Measurements from ENCODE around the gene WBP2. TPM values are rescaled to one million over a fixed set of nuclear protein-coding genes. Genes with fewer than 3 reads are reported as not detected.

Gene WBP2
- total RNA-seq, 1 experiment from 2014 or later, result 72.3 TPM

DNA sequence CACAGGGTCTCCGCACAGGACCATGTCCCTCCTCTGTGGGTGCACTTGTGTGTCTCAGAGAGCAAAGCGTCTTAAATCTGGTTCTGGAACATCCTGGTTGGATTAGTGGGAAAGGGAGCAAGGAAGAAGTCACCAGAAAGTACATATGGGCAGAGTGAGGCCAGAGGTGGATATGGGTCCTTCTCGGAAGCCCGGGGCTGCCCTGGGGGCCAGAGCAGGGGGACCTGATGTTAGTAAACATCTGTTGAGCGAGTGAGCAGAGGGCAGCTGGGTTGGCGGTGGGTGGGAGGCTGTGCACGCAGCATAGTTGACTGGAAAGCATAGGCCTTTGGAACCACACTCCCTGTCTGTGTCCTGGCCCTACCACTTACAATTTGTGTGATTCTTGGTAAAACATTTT lies 33.6 kb downstream of the WBP2 start:
- ChIA-PET CTCF (no interaction called here), POLR2A (interaction anchor here (1.6 kb wide), 1 partner anchor 41 kb away, joined by 6 read pairs; no protein-coding TSS in a partner anchor)
- no peaks in the 10 kb centered on the region for H3K9me3 ChIP-seq
- Mint-ChIP-seq H3K9me3 (ENCODE audit: unreplicated experiment) (no peaks in the 10 kb centered on the region), H3K27ac (ENCODE audit: unreplicated experiment) (no peak overlapping the region), H3K27me3 (ENCODE audit: insufficient read depth, unreplicated experiment) (no peaks in the 10 kb centered on the region), H3K36me3 (ENCODE audit: insufficient read depth, unreplicated experiment) (peaks cover 11% of the 10 kb centered on the region), H3K4me1 (ENCODE audit: low read depth, unreplicated experiment) (no peaks in the 10 kb centered on the region), H3K4me3 (ENCODE audit: unreplicated experiment) (no peak overlapping the region)
- BruUV-seq (replicated peaks), result no TSS peak
- H3K36me3 ChIP-seq (ENCODE audit: control insufficient read depth, insufficient read depth, low read length), result peaks cover 4% of the 10 kb centered on the region
- no peak for DNase-seq
- H3K4me3 ChIP-seq (ENCODE audit: low read depth, low read length), result no peak overlapping the region
- TF ChIP-seq, protein P1, sequence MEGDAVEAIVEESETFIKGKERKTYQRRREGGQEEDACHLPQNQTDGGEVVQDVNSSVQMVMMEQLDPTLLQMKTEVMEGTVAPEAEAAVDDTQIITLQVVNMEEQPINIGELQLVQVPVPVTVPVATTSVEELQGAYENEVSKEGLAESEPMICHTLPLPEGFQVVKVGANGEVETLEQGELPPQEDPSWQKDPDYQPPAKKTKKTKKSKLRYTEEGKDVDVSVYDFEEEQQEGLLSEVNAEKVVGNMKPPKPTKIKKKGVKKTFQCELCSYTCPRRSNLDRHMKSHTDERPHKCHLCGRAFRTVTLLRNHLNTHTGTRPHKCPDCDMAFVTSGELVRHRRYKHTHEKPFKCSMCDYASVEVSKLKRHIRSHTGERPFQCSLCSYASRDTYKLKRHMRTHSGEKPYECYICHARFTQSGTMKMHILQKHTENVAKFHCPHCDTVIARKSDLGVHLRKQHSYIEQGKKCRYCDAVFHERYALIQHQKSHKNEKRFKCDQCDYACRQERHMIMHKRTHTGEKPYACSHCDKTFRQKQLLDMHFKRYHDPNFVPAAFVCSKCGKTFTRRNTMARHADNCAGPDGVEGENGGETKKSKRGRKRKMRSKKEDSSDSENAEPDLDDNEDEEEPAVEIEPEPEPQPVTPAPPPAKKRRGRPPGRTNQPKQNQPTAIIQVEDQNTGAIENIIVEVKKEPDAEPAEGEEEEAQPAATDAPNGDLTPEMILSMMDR (IDR thresholded peaks at IDR 0.05; ENCODE audit: insufficient read depth in 1 of 2, low read depth in 1 of 2, low read length in 1 of 2, severe bottlenecking in 1 of 2, unreplicated experiment in 1 of 2), result no peak
- H3K4me1 ChIP-seq, result no peaks in the 10 kb centered on the region
- no peaks in the 10 kb centered on the region for H3K27me3 ChIP-seq (replicated peaks; ENCODE audit: control insufficient read depth, insufficient read depth, low read length)
- intact Hi-C loops (cut with micrococcal nuclease; ENCODE audit: unreplicated experiment), result no loop called here

DNA sequence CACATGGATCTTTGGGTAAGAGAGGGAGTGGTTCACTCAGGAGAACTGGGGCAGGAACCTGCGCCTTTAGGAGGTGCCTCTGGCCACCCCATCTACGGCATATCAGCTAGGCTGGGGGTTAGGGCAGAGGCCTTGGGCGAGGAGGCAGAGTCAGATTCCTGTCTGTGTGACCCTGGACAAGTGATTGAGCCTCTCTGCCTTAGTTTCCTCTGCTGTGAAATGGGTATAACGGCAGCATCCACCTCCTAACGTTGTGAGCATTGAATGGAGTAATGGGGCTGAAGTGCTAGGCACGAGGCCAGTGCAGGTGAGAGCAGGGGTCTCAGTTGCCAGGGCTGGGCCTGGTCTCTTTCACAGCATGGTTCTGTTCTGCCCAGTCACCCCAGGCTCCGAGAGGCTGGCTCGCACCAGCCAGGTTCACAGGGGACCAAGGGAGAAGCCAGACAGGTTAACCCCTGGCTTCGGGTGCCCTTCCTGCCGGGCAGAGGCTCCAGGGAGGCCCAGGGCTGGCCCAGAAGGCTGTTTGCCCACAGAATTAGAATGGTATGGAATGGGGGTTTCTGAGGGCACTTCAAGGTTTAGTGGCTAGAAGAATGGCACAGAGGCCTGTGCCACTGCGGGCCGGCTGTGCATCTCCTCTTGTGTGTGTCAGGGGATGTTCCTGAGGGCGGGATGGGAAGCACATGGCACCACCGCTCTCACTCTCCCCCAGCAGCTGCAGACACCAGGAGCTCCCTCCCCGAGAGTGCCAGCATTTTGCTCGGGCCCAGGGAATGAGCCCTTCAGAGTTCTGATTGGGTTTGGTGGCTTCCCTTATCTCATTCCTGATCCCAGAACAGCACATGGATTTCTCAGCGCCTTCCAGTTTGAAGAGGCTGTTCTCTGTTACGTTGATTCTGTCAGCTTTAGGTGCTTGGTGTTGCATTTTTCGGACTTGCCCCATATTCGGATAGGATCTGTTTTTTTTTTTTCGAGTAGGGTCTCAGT lies 34.7 kb downstream of the WBP2 start:
- POLR2A ChIA-PET, result interaction anchor here (1.6 kb wide), 1 partner anchor 40 kb away, joined by 6 read pairs; no protein-coding TSS in a partner anchor
- no peaks in the 10 kb centered on the region for H3K9me3 Mint-ChIP-seq (ENCODE audit: unreplicated experiment)

DNA sequence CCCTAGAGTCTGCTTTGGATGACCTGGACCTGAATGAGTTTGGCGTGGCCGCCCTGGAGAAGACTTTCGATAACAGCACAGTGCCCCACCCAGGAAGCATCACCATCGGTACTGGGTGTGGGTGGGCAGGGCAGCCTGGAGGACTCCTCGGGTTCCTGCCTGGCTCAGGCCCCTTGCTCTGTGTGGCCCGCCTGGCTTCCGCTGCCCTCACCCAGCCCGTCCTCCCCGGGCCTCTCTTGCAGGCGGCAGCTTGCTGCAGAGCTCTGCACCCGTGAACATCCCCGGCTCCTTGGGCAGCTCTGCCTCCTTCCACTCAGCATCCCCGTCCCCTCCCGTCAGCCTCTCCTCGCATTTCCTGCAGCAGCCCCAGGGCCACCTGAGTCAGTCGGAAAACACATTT lies 35.5 kb downstream of the WBP2 start:
- H3K9me3 Mint-ChIP-seq (ENCODE audit: unreplicated experiment), result no peaks in the 10 kb centered on the region
- Histone ChIP-seq H3K9me3 (no peaks in the 10 kb centered on the region), H3K27me3 (replicated peaks; ENCODE audit: control insufficient read depth, insufficient read depth, low read length) (no peaks in the 10 kb centered on the region), H3K4me1 (no peaks in the 10 kb centered on the region), H3K4me3 (ENCODE audit: low read depth, low read length) (no peak overlapping the region), H3K36me3 (ENCODE audit: control insufficient read depth, insufficient read depth, low read length) (peaks cover 6% of the 10 kb centered on the region; the same call in 1 of the 2 replicates)
- TF ChIP-seq, protein P1 (IDR thresholded peaks at IDR 0.05; ENCODE audit: insufficient read depth in 1 of 2, low read depth in 1 of 2, low read length in 1 of 2, severe bottlenecking in 1 of 2, unreplicated experiment in 1 of 2), result no peak
- ChIA-PET CTCF (no interaction called here), POLR2A (no interaction called here)
- DNase-seq, result no peak
- H3K27me3 Mint-ChIP-seq (ENCODE audit: insufficient read depth, unreplicated experiment), result no peaks in the 10 kb centered on the region
- H3K4me1 Mint-ChIP-seq (ENCODE audit: low read depth, unreplicated experiment), result no peaks in the 10 kb centered on the region
- H3K27ac Mint-ChIP-seq (ENCODE audit: unreplicated experiment), result no peak overlapping the region
- no TSS peak for BruUV-seq (replicated peaks)
- H3K4me3 Mint-ChIP-seq (ENCODE audit: unreplicated experiment), result no peak overlapping the region
- intact Hi-C loops (cut with micrococcal nuclease; ENCODE audit: unreplicated experiment), result no loop called here
- peaks cover 11% of the 10 kb centered on the region for H3K36me3 Mint-ChIP-seq (ENCODE audit: insufficient read depth, unreplicated experiment)

More for the DNA sequence above, 34.7 kb downstream of the WBP2 start:
- DNase-seq, result no peak
- Histone ChIP-seq H3K36me3 (ENCODE audit: control insufficient read depth, insufficient read depth, low read length) (peaks cover 4% of the 10 kb centered on the region; the same call in 1 of the 2 replicates), H3K9me3 (no peaks in the 10 kb centered on the region), H3K4me1 (no peaks in the 10 kb centered on the region), H3K27me3 (replicated peaks; ENCODE audit: control insufficient read depth, insufficient read depth, low read length) (no peaks in the 10 kb centered on the region), H3K4me3 (ENCODE audit: low read depth, low read length) (no peak overlapping the region)
- Mint-ChIP-seq H3K27ac (ENCODE audit: unreplicated experiment) (no peak overlapping the region), H3K36me3 (ENCODE audit: insufficient read depth, unreplicated experiment) (peaks cover 11% of the 10 kb centered on the region), H3K4me3 (ENCODE audit: unreplicated experiment) (no peak overlapping the region), H3K4me1 (ENCODE audit: low read depth, unreplicated experiment) (no peaks in the 10 kb centered on the region), H3K27me3 (ENCODE audit: insufficient read depth, unreplicated experiment) (no peaks in the 10 kb centered on the region)
- CTCF ChIA-PET, result no interaction called here
- BruUV-seq (replicated peaks), result no TSS peak
- intact Hi-C loops (cut with micrococcal nuclease; ENCODE audit: unreplicated experiment), result no loop called here
- TF ChIP-seq, protein P1 (IDR thresholded peaks at IDR 0.05; ENCODE audit: insufficient read depth in 1 of 2, low read depth in 1 of 2, low read length in 1 of 2, severe bottlenecking in 1 of 2, unreplicated experiment in 1 of 2), result no peak

Measured in Caco-2 (cell line).